Epidermal melanocyte (primary cell): ENCODE measurements around the gene MT1F.
"Not testable (repeated sequence)": the region's sequence is repeated elsewhere in the genome, so short reads cannot be mapped to it uniquely, and the experiment has no call there.

Experiments used
- DNase-seq: peaks from one replicate; pipeline ENCODE4 v3.0.0; 2011; ENCODE audit warnings: low spot score; ENCODE audit not compliant: insufficient read length

The MT1F gene

GRCh38 chr16:56643080-56643778, 14.5 kb upstream of the MT1F start:
- no peak for DNase-seq

- no peak for DNase-seq
These were observed 13.9 kb upstream of the MT1F start for GRCh38 chr16:56643833-56644232.

GRCh38 chr16:56645311-56645710, 12.4 kb upstream of the MT1F start:
- DNase-seq, result no peak

GRCh38 chr16:56645838-56646237, 11.9 kb upstream of the MT1F start:
- DNase-seq, result no peak

- no peak for DNase-seq
These were observed 9.9 kb upstream of the MT1F start for GRCh38 chr16:56647641-56648431.

GRCh38 chr16:56649271-56649670, 8.5 kb upstream of the MT1F start:
- DNase-seq, result no peak

- no peak for DNase-seq
These were observed 7.9 kb upstream of the MT1F start for GRCh38 chr16:56649820-56650219.

GRCh38 chr16:56651586-56651985, 6.2 kb upstream of the MT1F start, which contains the start of gene MT1B:
MT1B (plus strand) TSS chr16:56651886; CDS start chr16:56651954, 68 bp downstream.
- no peak for DNase-seq

- no peak for DNase-seq
These were observed 5.2 kb upstream of the MT1F start for GRCh38 chr16:56652600-56652999.

GRCh38 chr16:56653218-56653617, 4.5 kb upstream of the MT1F start:
- no peak for DNase-seq

GRCh38 chr16:56658327-56658875, 642 bp downstream of the MT1F start:
- no peak for DNase-seq

GRCh38 chr16:56662357-56663354, 4.9 kb downstream of the MT1F start:
- DNase-seq, result no peak

- no peak for DNase-seq
These were observed 6.7 kb downstream of the MT1F start for GRCh38 chr16:56664506-56664905.

- DNase-seq, result not testable (repeated sequence)
These were observed 7.8 kb downstream of the MT1F start for GRCh38 chr16:56665286-56666261.

GRCh38 chr16:56667581-56668571, 10.1 kb downstream of the MT1F start, which contains the start of gene MT1G:
MT1G (minus strand) TSS chr16:56668065; CDS start chr16:56667993, 72 bp downstream.
- DNase-seq, result no peak

GRCh38 chr16:56669005-56669839, 11.5 kb downstream of the MT1F start, which contains the start of gene MT1H:
MT1H (plus strand) TSS chr16:56669814; CDS start chr16:56669885, 71 bp downstream.
- DNase-seq, result no peak

GRCh38 chr16:56669840-56670619, 12.3 kb downstream of the MT1F start:
- DNase-seq, result no peak
